Keratinocyte (primary cell): ENCODE measurements around the gene TCF7. TPM values are rescaled to one million over a fixed set of nuclear protein-coding genes. Genes with fewer than 3 reads are reported as not detected.

Experiments used
- DNase-seq: peaks from one replicate; pipeline ENCODE4 v3.0.0-alpha.2; 2011; ENCODE audit warnings: low read depth, missing footprints, low spot score
- FAIRE-seq: peaks from 2 replicates; lab custom pipeline; 2011; peaks lifted over from hg19 to GRCh38; lab: Jason Lieb, UNC
- H2AFZ ChIP-seq: 2 replicates; pipeline ENCODE4 v1.6.0; 2012; ENCODE audit warnings: low read length, control low read depth, inconsistent platforms; ENCODE audit not compliant: control insufficient read depth
- H3K27ac ChIP-seq: 2 replicates; pipeline ENCODE4 v1.5.1; 2011; ENCODE audit warnings: low read length; ENCODE audit not compliant: control insufficient read depth, insufficient read depth
- H3K27me3 ChIP-seq: 3 replicates; pipeline ENCODE4 v1.6.0; 2011; ENCODE audit warnings: low read length; ENCODE audit not compliant: control insufficient read depth, insufficient read depth; ENCODE audit errors: extremely low read depth
- H3K36me3 ChIP-seq, 2 experiments: 2 replicates in 1 of 2; 3 replicates in 1 of 2; pipeline ENCODE4 v1.5.1; 2011; ENCODE audit warnings: low read length in 2 of 2, mild to moderate bottlenecking in 1 of 2; ENCODE audit not compliant: control insufficient read depth in 2 of 2, insufficient read depth in 2 of 2; ENCODE audit errors: extremely low read depth in 1 of 2
- H3K4me1 ChIP-seq: 3 replicates; pipeline ENCODE4 v1.5.1; 2011; ENCODE audit warnings: low read length; ENCODE audit not compliant: control insufficient read depth, insufficient read depth; ENCODE audit errors: extremely low read depth
- H3K4me2 ChIP-seq: 3 replicates; pipeline ENCODE4 v1.6.0; 2011; ENCODE audit warnings: low read depth, low read length; ENCODE audit not compliant: control insufficient read depth, insufficient read depth; ENCODE audit errors: extremely low read depth
- H3K4me3 ChIP-seq, 3 experiments: fragments of 200-600 bp in 1 of 3; sonication (generic) in 1 of 3; 2 replicates in 2 of 3; 3 replicates in 1 of 3; pipeline ENCODE4 v1.5.1; 2011 to 2016; ENCODE audit warnings: low read length in 3 of 3, mild to moderate bottlenecking in 3 of 3, control low read depth in 2 of 3, inconsistent platforms in 1 of 3, low read depth in 1 of 3, mixed read lengths in 1 of 3, mixed run types in 1 of 3, moderate library complexity in 1 of 3; ENCODE audit not compliant: control insufficient read depth in 2 of 3, insufficient read depth in 2 of 3; ENCODE audit errors: extremely low read depth in 1 of 3
- H3K79me2 ChIP-seq: 2 replicates; pipeline ENCODE4 v1.6.0; 2012; ENCODE audit warnings: low read length; ENCODE audit not compliant: control insufficient read depth, insufficient read depth
- H3K9ac ChIP-seq: 3 replicates; pipeline ENCODE4 v1.6.0; 2011; ENCODE audit warnings: low read length; ENCODE audit not compliant: control insufficient read depth, insufficient read depth; ENCODE audit errors: extremely low read depth
- H3K9me1 ChIP-seq: 3 replicates; pipeline ENCODE4 v1.6.0; 2011; ENCODE audit warnings: low read length; ENCODE audit not compliant: control insufficient read depth, insufficient read depth; ENCODE audit errors: extremely low read depth
- H3K9me3 ChIP-seq: 2 replicates; pipeline ENCODE4 v1.5.1; 2012; ENCODE audit warnings: low read depth, low read length; ENCODE audit not compliant: control insufficient read depth
- H4K20me1 ChIP-seq: 3 replicates; pipeline ENCODE4 v1.6.0; 2011; ENCODE audit warnings: low read length; ENCODE audit not compliant: control insufficient read depth, insufficient read depth; ENCODE audit errors: extremely low read depth
- EZH2 ChIP-seq: IDR thresholded peaks from one replicate; pipeline ENCODE4 v1.6.1; 2012; ENCODE audit warnings: inconsistent platforms, mild to moderate bottlenecking, low read length, moderate library complexity
- dilution Hi-C: fragments of 300-500 bp; cut with MboI; formaldehyde crosslinking; loops from one replicate; pipeline ENCODE4 v1.7.0; 2020; ENCODE audit warnings: low sequenced_read_pairs; ENCODE audit not compliant: extremely low pct_ligation_motif_present
- polyA plus RNA-seq, 5 experiments: library from polyadenylated mRNA; depleted of rRNA in 3 of 5; stranded (reverse) in 3 of 5; stranded (forward) in 1 of 5; unstranded in 1 of 5; fragments of >200 nt; gene quantifications; 1 replicate in 1 of 5; 2 replicates in 3 of 5; 3 replicates in 1 of 5; pipeline versions ENCODE4 v1.2.1 to v1.2.3, GENCODE V29; 2011 to 2012; ENCODE audit warnings: missing spikeins in 2 of 5, low read depth in 1 of 5, low replicate concordance in 1 of 5
- TF ChIP-seq, protein P1 (sequence below), 3 experiments: IDR thresholded peaks in 1 of 3; conservative IDR thresholded peaks in 1 of 3; optimal IDR thresholded peaks in 1 of 3; 2 replicates in 2 of 3; 3 replicates in 1 of 3; pipeline versions ENCODE3 to v1.5.1; 2011; ENCODE audit warnings: low read length in 3 of 3, mild to moderate bottlenecking in 3 of 3, moderate library complexity in 2 of 3, control low read depth in 1 of 3, inconsistent platforms in 1 of 3; ENCODE audit not compliant: insufficient read depth in 2 of 3; ENCODE audit errors: extremely low read depth in 1 of 3

TCF7 gene
- polyA plus RNA-seq, 1 donor (not counting 4 experiments of a cell fraction or from before 2014, with no cell fraction given): 0.84 TPM

DNA sequence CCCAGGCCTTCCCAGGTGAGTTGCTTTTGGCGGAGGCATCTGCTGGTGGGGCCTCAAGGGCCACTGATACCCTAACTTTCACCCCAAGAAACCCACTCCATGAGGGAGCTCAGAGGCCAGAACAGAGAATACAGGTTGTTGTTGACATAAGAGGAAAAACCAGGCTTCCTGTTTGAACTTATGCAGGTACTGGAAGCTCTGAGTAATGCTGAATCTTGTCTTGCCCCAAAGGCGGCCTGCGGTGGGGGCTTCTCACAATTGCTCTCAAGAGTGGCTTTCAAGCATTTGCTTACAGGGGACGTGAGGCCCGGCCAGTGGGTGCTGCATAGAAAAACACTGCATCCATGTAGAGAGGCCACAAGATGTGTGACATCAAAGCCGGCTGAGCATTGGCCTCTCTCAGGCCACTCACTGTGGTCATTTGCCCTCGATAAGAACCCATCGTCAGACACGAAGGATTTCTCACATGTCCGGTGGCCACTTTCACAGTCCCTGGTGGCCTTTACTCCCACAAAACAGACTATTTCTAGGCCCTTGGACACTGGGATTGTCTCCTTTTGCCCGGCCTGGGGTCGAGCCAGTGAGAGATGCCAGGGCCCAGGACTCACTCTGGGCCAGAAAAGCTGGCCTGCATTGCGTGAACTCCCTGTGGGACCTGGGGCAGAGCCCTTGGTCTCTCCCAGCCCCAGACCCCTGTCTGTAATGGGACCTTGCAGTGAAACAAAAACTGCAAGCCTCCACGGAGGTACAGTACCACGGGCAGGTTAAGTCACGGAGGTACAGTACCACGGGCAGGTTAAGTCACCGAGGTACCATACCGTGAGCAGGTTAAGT, 34.5 kb upstream of the TCF7 start:
- Histone ChIP-seq H4K20me1 (no peaks in the 10 kb centered on the region), H3K4me3 (no peak overlapping the region), H3K79me2 (no peaks in the 10 kb centered on the region), H3K9ac (no peak overlapping the region), H3K27ac (no peak overlapping the region), H3K9me3 (no peaks in the 10 kb centered on the region), H3K9me1 (no peaks in the 10 kb centered on the region), H3K36me3 (no peaks in the 10 kb centered on the region), H3K27me3 (no peaks in the 10 kb centered on the region), H3K4me1 (no peaks in the 10 kb centered on the region), H3K4me2 (no peak overlapping the region), H2AFZ (no peak overlapping the region)
- DNase-seq: no peak
- TF ChIP-seq EZH2: no peak
- TF ChIP-seq, protein P1, sequence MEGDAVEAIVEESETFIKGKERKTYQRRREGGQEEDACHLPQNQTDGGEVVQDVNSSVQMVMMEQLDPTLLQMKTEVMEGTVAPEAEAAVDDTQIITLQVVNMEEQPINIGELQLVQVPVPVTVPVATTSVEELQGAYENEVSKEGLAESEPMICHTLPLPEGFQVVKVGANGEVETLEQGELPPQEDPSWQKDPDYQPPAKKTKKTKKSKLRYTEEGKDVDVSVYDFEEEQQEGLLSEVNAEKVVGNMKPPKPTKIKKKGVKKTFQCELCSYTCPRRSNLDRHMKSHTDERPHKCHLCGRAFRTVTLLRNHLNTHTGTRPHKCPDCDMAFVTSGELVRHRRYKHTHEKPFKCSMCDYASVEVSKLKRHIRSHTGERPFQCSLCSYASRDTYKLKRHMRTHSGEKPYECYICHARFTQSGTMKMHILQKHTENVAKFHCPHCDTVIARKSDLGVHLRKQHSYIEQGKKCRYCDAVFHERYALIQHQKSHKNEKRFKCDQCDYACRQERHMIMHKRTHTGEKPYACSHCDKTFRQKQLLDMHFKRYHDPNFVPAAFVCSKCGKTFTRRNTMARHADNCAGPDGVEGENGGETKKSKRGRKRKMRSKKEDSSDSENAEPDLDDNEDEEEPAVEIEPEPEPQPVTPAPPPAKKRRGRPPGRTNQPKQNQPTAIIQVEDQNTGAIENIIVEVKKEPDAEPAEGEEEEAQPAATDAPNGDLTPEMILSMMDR (optimal IDR thresholded peaks at IDR 0.05 in 1 of 3, IDR thresholded peaks at IDR 0.05 in 1 of 3, conservative IDR thresholded peaks at IDR 0.05 in 1 of 3; ENCODE audit: extremely low read depth in 1 of 3, insufficient read depth in 2 of 3, low read length in 3 of 3): no peak
- dilution Hi-C loops: no loop called here
- no peak for FAIRE-seq

DNA sequence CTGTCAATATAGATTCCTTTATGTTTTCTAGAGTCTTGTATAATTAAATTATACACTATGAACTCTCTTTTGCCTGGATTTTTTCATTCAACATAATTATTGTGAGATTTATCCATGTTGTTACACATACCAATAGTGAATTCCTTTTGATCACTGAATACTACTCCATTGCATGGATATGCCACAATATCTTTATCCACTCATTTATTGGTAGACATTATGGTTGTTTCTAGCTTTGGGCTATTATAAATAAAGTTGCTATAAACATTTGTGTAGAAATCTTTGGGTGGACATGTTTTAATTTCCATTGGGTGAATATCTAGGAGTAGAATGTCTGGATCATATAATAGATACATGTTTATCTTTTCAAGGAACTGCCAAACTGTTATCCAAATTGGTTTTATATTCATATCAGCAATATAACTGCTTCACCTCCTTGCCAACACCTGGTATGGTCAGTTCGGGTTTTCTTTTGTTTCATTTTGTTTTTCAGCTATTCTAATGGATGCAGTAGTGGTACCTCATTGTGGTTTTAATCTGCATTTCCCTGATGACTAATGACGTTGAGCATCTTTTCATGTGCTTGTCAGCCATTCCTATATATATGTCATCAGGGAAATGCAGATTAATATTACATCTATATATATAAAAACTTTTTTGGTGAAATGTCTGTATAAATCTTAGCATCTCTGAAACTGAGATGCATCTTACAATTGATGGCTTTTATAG, 32.1 kb upstream of the TCF7 start:
- Histone ChIP-seq H3K4me2 (no peak overlapping the region), H3K36me3 (no peaks in the 10 kb centered on the region), H3K79me2 (no peaks in the 10 kb centered on the region), H3K9ac (no peak overlapping the region), H3K4me1 (no peaks in the 10 kb centered on the region), H3K9me3 (no peaks in the 10 kb centered on the region), H2AFZ (no peak overlapping the region), H3K9me1 (no peaks in the 10 kb centered on the region), H3K27ac (no peak overlapping the region), H4K20me1 (no peaks in the 10 kb centered on the region), H3K27me3 (no peaks in the 10 kb centered on the region), H3K4me3 (no peak overlapping the region)
- dilution Hi-C loops: no loop called here
- DNase-seq (no peak), FAIRE-seq (no peak)
- TF ChIP-seq, protein P1 (optimal IDR thresholded peaks at IDR 0.05 in 1 of 3, IDR thresholded peaks at IDR 0.05 in 1 of 3, conservative IDR thresholded peaks at IDR 0.05 in 1 of 3; ENCODE audit: extremely low read depth in 1 of 3, insufficient read depth in 2 of 3, low read length in 3 of 3): no peak
- no peak for TF ChIP-seq EZH2
